Coronary artery (tissue), 2 donors: ENCODE data around the gene STRADA.

Experiments used
- DNase-seq: peaks from one replicate; pipeline ENCODE4 v3.0.0-alpha.2; 2017; ENCODE audit warnings: low spot score
- H3K27ac ChIP-seq, 2 donors: fragments of 200-600 bp; sonication (generic); one replicate each; pipeline ENCODE4 v1.5.1; 2016 to 2019
- H3K4me3 ChIP-seq: fragments of 200-600 bp; sonication (generic); 2 replicates; pipeline ENCODE4 v1.5.1; 2016; ENCODE audit warnings: mild to moderate bottlenecking, moderate library complexity
- TF ChIP-seq, protein P1 (sequence below): fragments of 200-600 bp; sonication (generic); IDR thresholded peaks from one replicate; pipeline ENCODE4 v1.5.1; 2019; ENCODE audit warnings: antibody characterized with exemption

Gene STRADA

DNA sequence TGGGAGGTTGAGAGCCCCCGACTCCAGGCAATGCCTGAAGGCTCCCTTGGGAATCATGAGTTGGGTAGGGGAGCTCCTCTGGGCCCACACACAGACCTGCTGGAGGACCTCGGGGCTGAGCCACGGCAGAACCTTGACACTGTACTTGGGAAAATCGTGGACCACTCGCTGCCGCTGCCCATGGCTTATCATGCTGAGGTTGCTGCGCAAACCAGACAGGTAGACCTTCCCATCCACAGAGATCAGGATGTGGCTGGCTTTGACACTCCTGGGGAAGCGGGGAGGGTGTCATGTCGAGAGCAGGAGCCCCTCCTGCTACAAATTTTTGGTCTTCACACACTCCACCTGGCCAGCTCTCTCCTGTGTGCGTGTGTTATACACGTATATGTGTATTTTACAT, 34.4 kb downstream of the STRADA start:
- H3K27ac ChIP-seq: no peak overlapping the region
- no peak overlapping the region for H3K4me3 ChIP-seq
- TF ChIP-seq, protein P1, sequence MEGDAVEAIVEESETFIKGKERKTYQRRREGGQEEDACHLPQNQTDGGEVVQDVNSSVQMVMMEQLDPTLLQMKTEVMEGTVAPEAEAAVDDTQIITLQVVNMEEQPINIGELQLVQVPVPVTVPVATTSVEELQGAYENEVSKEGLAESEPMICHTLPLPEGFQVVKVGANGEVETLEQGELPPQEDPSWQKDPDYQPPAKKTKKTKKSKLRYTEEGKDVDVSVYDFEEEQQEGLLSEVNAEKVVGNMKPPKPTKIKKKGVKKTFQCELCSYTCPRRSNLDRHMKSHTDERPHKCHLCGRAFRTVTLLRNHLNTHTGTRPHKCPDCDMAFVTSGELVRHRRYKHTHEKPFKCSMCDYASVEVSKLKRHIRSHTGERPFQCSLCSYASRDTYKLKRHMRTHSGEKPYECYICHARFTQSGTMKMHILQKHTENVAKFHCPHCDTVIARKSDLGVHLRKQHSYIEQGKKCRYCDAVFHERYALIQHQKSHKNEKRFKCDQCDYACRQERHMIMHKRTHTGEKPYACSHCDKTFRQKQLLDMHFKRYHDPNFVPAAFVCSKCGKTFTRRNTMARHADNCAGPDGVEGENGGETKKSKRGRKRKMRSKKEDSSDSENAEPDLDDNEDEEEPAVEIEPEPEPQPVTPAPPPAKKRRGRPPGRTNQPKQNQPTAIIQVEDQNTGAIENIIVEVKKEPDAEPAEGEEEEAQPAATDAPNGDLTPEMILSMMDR: no peak
- DNase-seq: no peak

DNA sequence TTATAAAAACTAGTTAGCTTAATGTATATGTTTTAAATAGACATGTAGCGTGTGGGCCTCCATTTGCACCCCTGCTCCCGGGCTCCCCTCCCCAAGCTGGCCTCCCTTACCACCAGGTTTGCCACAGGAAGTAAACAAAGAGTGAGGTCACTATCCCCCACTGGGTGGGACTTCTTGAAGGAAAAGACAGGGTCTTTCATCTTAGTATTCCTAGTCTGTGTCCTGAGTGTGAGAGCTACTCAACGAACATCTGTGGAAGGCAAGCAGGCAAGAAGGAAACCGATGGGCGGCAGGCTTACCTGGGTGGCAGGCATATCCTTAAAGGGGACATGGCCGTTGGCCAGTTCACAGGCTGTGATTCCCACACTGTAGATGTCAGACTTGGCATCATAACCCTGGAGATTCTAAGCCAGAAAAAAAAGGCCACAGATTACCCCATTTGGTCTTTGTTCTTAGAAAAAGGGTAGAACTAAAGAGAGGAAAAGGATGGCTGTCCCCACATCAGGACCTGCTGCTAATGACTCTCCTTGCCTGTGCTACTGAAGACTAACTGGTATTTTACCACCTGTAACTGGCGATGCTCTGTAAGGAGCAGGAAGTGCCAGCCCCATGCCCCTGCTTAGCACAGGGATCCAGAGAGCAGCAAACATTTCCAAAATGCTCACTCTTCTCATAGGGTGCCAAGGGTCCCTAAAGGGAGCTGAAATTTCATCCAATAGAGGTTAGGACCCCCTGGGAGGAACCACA, 35.1 kb downstream of the STRADA start:
- Histone ChIP-seq H3K4me3 (no peak overlapping the region), H3K27ac (no peak overlapping the region)
- no peak for DNase-seq
- TF ChIP-seq, protein P1: no peak

DNA sequence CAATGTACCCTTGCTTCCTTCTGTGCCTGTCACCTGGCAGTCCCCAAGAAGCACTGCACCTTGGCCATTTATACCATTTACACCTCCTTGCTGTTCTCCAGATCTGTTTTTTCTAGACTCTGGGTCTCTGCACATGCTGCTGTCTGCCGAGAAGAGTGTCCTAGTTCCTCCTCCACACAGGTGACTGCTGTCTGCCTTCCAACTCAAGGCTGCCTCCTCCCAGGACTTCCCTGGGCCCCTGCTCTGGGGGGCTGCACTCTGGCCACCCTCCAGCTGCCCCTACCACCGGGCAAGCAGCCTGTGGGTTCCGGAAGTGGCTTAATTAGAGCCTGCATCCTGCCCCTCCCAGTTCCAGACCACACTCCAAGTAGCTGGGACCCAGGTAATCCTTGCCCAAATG, 35.9 kb downstream of the STRADA start:
- Histone ChIP-seq H3K4me3 (no peak overlapping the region), H3K27ac (no peak overlapping the region)
- DNase-seq: no peak
- TF ChIP-seq, protein P1: no peak

DNA sequence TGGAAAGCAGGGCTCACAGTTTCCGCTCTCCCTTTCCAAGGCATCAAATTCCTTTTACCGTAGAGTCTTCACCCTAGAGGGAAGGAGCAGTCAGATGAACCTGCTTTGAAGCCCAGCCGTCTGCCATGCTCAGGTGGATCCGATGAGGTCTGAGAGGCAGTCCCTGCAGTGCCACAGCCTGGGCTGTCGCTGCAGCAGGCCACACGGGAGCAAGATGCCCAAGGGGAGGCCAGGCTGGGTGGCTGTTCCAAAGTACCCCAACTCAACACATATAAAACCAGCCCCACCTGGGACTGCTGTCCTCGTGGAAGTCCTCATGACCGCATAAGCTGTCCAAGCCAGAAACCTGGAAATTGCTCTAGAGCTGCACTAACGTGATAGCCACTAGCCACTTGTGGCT, 36.8 kb downstream of the STRADA start:
- DNase-seq: no peak
- TF ChIP-seq, protein P1: no peak
- H3K4me3 ChIP-seq: no peak overlapping the region
- H3K27ac ChIP-seq: no peak overlapping the region

DNA sequence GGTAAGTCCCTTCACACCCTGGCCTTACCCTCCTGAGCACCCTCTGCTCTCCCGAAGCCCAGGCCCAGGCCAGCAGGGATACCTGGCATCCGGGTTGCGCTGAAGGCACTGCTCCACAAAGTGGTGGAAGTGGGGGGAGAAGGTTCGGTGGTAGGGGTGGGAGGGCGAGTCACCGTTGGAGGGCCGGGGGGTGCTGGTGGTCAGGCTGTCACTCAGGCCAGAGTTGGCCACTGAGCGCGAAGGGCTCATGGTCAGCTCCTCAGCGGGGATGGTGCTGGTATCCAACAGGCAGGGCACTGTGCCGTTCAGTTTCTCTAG, 37.4 kb downstream of the STRADA start:
- DNase-seq: no peak
- Histone ChIP-seq H3K27ac (no peak overlapping the region), H3K4me3 (no peak overlapping the region)
- TF ChIP-seq, protein P1: no peak

DNA sequence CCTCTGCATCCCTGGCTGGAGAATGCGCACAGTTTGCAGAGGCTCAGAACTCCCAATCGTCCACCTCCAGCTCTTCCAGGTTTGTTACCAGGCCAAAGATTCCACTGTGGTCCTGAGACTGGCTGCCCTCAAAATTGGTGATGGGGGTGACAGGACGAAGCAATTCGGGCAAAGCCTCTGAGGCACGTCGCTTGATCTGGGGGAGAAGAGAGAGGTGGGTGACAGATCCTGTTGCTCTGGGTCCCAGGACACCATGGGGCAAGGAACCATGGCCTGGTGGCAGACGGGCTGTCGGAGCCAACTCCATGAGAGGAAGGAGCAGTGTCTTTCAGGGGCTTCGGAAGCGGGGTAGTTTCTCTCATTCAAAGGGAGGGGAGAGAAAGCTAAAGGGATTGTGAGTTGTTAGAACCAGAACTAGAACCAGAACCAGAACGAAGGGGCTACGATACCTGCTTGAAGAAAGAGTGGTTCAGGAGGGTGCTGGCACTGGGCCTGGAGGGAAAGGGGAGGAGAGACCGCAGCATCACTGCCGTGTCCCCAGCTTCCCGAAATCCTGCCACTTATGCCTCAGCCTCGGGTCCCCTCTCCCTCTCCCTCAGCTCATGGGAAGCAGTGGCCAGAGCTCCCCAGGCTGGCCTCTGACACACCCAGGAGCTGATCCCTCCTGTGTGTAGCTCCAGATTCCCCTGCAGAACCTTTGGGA, 37.9 kb downstream of the STRADA start:
- TF ChIP-seq, protein P1: no peak
- DNase-seq: no peak
- Histone ChIP-seq H3K4me3 (no peak overlapping the region), H3K27ac (no peak overlapping the region)

DNA sequence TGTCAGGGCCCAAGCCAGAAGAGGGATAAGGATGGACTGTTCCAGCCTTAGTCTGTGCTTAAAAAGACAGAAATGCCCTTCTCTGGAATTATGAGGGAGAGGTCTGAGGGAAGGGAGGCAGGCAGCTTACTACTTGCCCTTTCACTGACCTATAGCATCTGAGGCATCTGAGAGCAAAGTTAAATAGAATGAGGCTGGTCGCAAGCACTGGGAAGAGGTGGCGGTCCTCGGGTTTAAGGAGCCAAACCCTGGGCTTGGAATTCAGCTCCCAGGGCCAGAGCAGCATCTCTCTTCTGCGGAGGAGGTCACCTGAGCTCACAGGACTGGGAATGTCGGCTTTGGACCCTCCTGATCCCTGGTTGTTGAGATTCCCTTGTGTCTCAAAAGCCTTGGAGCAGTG, 38.6 kb downstream of the STRADA start:
- H3K4me3 ChIP-seq: no peak overlapping the region
- H3K27ac ChIP-seq: no peak overlapping the region
- TF ChIP-seq, protein P1: no peak
- no peak for DNase-seq
